ENCODE data around the gene DNAJB6.

- TF ChIP-seq, protein P1, sequence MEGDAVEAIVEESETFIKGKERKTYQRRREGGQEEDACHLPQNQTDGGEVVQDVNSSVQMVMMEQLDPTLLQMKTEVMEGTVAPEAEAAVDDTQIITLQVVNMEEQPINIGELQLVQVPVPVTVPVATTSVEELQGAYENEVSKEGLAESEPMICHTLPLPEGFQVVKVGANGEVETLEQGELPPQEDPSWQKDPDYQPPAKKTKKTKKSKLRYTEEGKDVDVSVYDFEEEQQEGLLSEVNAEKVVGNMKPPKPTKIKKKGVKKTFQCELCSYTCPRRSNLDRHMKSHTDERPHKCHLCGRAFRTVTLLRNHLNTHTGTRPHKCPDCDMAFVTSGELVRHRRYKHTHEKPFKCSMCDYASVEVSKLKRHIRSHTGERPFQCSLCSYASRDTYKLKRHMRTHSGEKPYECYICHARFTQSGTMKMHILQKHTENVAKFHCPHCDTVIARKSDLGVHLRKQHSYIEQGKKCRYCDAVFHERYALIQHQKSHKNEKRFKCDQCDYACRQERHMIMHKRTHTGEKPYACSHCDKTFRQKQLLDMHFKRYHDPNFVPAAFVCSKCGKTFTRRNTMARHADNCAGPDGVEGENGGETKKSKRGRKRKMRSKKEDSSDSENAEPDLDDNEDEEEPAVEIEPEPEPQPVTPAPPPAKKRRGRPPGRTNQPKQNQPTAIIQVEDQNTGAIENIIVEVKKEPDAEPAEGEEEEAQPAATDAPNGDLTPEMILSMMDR (IDR thresholded peaks at IDR 0.05), result no peak
- no peak for TF ChIP-seq POLR2A (IDR thresholded peaks at IDR 0.05)
- no peak for TF ChIP-seq POLR2AphosphoS5 (IDR thresholded peaks at IDR 0.05)
- no peak for TF ChIP-seq EP300 (IDR thresholded peaks at IDR 0.05)
These were observed 817 bp upstream of the DNAJB6 start for GRCh38 chr7:157335991-157336382.

All from suprapubic skin (tissue), 4 donors.